GM21360 (cell line): Measurements from ENCODE around the gene ZNF414.

Experiments
- ATAC-seq: cut with Tn5 transposase; IDR thresholded peaks from one replicate; pipeline ENCODE4 v1.9.1; 2021; ENCODE audit warnings: mild to moderate bottlenecking, moderate library complexity; ENCODE audit not compliant: unreplicated experiment

The ZNF414 gene

GRCh38 chr19:8491574-8491973 is 22.4 kb downstream of the ZNF414 start:
- no peak for ATAC-seq

DNA sequence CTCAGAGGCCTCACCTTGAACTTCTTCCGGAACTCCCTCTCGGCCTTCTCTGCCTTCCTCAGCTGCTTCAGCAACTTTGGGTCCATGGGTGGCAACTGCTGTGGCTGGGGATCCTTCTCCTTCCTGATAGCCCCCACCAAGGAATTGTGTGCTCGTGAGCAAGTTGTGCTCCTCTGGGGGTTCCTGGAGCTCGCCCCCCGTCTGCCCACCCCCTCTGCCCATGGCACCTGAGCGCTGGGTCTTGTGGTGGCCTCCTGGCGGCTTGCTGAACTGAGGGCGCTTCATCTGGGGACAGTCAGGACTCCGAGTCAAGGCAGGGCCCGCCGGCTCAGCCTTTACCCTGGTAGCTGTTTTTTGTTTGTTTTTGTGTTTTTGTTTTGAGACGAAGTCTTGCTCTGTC is 23.1 kb downstream of the ZNF414 start:
- no peak for ATAC-seq

- ATAC-seq: no peak
Observed at GRCh38 chr19:8490395-8490760, 23.6 kb downstream of the ZNF414 start.

- ATAC-seq: no peak
Observed at GRCh38 chr19:8489561-8490394, 24.2 kb downstream of the ZNF414 start.

GRCh38 chr19:8488365-8488764 is 25.6 kb downstream of the ZNF414 start:
- no peak for ATAC-seq

GRCh38 chr19:8487137-8487851 is 26.7 kb downstream of the ZNF414 start:
- no peak for ATAC-seq

GRCh38 chr19:8486661-8487136 is 27.3 kb downstream of the ZNF414 start:
- ATAC-seq: no peak

- ATAC-seq: no peak
Observed at GRCh38 chr19:8485561-8486371, 28.2 kb downstream of the ZNF414 start.

DNA sequence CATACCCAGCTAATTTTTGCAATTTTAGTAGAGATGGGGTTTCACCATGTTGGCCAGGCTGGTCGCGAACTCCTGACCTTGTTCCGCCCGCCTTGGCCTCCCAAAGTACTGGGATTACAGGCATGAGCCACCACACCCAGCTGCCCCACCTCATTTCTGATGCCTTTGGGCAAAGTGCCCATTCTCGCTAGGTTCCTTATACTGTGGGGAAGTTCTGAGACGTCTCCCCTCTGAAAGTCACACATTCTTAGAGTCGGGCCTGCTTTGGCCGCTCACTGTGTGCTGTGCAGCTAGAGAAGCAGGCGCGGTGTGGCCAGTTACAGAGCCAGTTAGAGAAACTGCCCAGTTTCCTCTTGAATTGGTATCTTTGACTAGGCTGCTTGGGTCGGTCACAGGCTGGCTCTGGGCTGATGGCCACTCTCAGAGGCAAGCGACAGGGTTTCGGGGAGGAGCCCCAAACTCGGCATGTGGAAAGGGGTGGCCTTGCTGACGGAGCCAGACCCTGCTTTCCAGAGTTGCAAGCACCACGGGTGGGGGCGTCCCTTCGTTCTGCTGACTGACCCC is 29.6 kb downstream of the ZNF414 start:
- no peak for ATAC-seq

DNA sequence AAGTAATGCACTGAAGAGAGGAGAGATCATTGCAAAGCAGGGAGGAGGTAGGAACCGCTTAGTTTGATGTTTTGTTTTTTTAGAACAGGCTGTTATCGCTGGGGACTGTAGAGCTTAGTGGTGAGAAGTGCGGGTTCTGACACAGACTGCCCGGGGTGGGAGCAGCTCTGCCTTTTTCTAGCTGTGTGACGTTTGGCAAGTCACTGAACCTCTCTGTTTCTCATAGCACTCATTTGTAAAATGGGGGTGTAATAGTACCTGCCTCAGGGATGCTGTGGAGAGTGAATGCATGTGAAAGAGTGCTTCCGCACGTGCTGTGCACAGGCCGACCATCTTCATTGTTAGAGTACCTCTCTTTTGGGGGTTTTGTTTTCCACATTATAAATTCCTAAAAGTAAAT is 30.8 kb downstream of the ZNF414 start:
- ATAC-seq: no peak

GRCh38 chr19:8482696-8483095 is 31.3 kb downstream of the ZNF414 start:
- no peak for ATAC-seq

GRCh38 chr19:8481616-8482015 is 32.4 kb downstream of the ZNF414 start:
- no peak for ATAC-seq

- no peak for ATAC-seq
Observed at GRCh38 chr19:8481201-8481600, 32.8 kb downstream of the ZNF414 start.

- ATAC-seq: no peak
Observed at GRCh38 chr19:8478598-8478997, 35.4 kb downstream of the ZNF414 start.

- ATAC-seq: no peak
Observed at GRCh38 chr19:8477889-8478288, 36.1 kb downstream of the ZNF414 start.

DNA sequence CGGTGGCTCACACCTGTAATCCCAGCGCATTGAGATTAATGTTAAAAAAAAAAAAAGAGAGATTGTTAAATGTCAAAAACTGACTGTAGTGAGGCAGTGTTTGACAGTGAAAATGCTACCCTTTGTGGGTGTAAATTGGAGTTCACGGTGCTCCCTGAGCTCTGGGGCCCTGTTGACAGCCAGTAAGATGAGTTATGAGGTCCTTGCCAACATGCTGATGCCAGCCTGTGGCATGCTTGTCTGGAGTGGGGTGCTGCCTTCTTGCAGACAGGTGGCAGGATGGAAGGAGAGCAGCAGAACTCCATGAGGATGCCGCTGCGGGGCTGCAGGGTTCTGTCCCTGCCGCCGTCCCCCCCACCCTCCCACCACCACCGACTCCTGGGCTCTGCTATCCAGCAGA is 37.4 kb downstream of the ZNF414 start:
- no peak for ATAC-seq

- no peak for ATAC-seq
Observed at GRCh38 chr19:8475005-8475404, 39.0 kb downstream of the ZNF414 start.

DNA sequence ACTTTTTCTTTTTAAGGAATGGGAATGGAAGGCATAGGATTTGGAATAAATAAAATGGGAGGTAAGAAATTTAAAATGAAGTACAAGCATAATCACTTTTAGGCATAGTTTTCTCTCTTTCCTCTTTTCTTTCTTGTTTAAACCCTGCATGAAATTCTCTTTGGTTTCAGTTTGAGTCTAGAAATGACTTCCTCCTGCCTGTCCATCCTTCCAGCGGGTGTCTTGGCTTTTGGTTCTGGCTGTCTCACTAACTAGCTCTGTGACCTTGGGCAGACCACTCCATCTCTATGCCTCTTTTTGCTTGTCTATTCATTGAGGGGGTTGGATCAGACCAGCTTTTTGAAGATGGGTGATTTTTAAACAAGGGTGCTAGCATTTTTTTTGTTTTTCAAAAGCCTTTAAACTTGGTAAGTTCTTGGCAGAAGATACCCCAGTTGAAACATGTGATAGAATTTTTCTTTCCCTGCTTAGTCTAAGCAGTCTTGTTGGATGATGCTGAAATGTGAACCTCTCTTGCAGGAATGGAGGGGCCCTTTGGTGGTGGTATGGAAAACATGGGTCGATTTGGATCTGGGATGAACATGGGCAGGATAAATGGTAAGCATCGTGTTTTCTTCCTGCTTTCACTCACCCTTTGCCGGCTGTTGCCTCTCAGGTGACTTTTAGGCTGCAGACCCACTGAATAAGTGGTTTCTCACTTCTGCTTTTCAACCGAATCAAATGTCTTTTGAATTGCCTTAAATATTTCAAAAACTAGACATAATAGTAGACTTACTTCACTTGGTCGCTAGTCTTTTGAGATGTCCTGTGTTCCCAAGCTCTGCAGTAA is 40.1 kb downstream of the ZNF414 start:
- ATAC-seq: no peak

GRCh38 chr19:8469613-8470368 is 44.2 kb downstream of the ZNF414 start:
- no peak for ATAC-seq
